GM12892 (cell line): ENCODE results near the gene CAMTA1.

Experiments
- POLR2A ChIP-seq: IDR thresholded peaks from 2 replicates; pipeline ENCODE4 v1.6.1; 2011; ENCODE audit warnings: low read depth, low read length, control low read depth
- POLR2AphosphoS5 ChIP-seq: IDR thresholded peaks from 2 replicates; pipeline ENCODE4 v1.6.1; 2011; ENCODE audit warnings: low read depth, low read length, control low read depth
- TAF1 ChIP-seq: IDR thresholded peaks from 2 replicates; pipeline ENCODE4 v1.6.1; 2011; ENCODE audit warnings: low read depth, mild to moderate bottlenecking, control low read depth, low read length, borderline replicate concordance

- no peak for TF ChIP-seq POLR2AphosphoS5
- TF ChIP-seq TAF1, result no peak
- TF ChIP-seq POLR2A, result no peak
Measured at GRCh38 chr1:7504438-7504720, 719.1 kb downstream of the CAMTA1 start.
